ENCODE measurements around the gene ACSS1.

The ACSS1 gene

GRCh38 chr20:25040438-25040831, 17.5 kb downstream of the ACSS1 start:
- TF ChIP-seq SIN3A (IDR thresholded peaks at IDR 0.05; ENCODE audit: borderline replicate concordance, insufficient read depth, low read length) = no peak
- no peak for TF ChIP-seq REST (IDR thresholded peaks at IDR 0.05; ENCODE audit: insufficient read depth in 1 of 2, low read depth in 2 of 2, low read length in 2 of 2)
- TF ChIP-seq TAF1 (IDR thresholded peaks at IDR 0.05; ENCODE audit: borderline replicate concordance, insufficient read depth, low read length) = no peak
- TF ChIP-seq POLR2AphosphoS5 (IDR thresholded peaks at IDR 0.05; ENCODE audit: low read depth, low read length) = no peak
- TF ChIP-seq FOXP2 (optimal IDR thresholded peaks at IDR 0.05; ENCODE audit: borderline replicate concordance, extremely low read depth, extremely low read length, insufficient read depth) = no peak

DNA sequence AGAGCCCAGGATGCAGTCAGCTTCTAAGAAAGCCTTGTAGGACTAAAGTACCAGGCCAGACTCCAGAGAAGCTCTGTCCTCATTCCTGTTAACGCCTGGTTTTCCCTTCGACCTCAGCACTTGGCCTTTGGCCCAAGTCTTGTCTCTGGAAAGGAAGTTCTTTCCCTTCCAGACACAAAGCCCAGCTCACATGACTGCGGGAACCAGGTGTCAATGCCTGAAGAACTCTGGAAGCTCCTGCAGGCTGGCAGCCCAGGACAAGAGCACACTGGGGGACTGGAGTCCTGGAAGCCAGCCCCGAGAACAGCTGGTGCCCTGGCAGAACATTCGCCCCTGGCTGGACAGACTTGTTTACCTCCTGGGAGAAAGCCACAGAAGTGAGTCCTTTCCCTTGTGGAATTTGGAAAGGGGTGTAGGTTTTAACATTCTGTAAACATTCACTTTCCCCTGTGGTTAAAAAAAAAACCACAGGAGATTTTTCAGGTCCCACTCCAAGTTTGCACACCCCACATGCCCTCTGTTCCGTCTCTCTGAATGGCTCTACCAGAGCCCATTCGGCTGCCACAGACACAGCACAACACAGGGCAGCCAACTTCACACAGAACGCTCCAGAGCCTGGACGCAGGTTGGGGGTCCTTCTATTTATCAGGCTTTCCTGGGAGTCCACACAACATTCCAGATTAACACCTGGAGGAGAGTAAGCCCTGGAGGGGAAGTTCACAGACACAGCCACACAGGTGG, 18.1 kb downstream of the ACSS1 start:
- TF ChIP-seq REST (IDR thresholded peaks at IDR 0.05; ENCODE audit: insufficient read depth in 1 of 2, low read depth in 2 of 2, low read length in 2 of 2) = no peak
- TF ChIP-seq TAF1 (IDR thresholded peaks at IDR 0.05; ENCODE audit: borderline replicate concordance, insufficient read depth, low read length) = no peak
- no peak for TF ChIP-seq FOXP2 (optimal IDR thresholded peaks at IDR 0.05; ENCODE audit: borderline replicate concordance, extremely low read depth, extremely low read length, insufficient read depth)
- TF ChIP-seq SIN3A (IDR thresholded peaks at IDR 0.05; ENCODE audit: borderline replicate concordance, insufficient read depth, low read length) = no peak
- no peak for TF ChIP-seq POLR2AphosphoS5 (IDR thresholded peaks at IDR 0.05; ENCODE audit: low read depth, low read length)

GRCh38 chr20:25038591-25039015, 19.3 kb downstream of the ACSS1 start:
- TF ChIP-seq TAF1 (IDR thresholded peaks at IDR 0.05; ENCODE audit: borderline replicate concordance, insufficient read depth, low read length) (no peak), FOXP2 (optimal IDR thresholded peaks at IDR 0.05; ENCODE audit: borderline replicate concordance, extremely low read depth, extremely low read length, insufficient read depth) (no peak), SIN3A (IDR thresholded peaks at IDR 0.05; ENCODE audit: borderline replicate concordance, insufficient read depth, low read length) (no peak), POLR2AphosphoS5 (IDR thresholded peaks at IDR 0.05; ENCODE audit: low read depth, low read length) (no peak), REST (IDR thresholded peaks at IDR 0.05; ENCODE audit: insufficient read depth in 1 of 2, low read depth in 2 of 2, low read length in 2 of 2) (no peak)

GRCh38 chr20:25038103-25038410, 19.9 kb downstream of the ACSS1 start:
- TF ChIP-seq TAF1 (IDR thresholded peaks at IDR 0.05; ENCODE audit: borderline replicate concordance, insufficient read depth, low read length) (no peak), FOXP2 (optimal IDR thresholded peaks at IDR 0.05; ENCODE audit: borderline replicate concordance, extremely low read depth, extremely low read length, insufficient read depth) (no peak), REST (IDR thresholded peaks at IDR 0.05; ENCODE audit: insufficient read depth in 1 of 2, low read depth in 2 of 2, low read length in 2 of 2) (no peak), SIN3A (IDR thresholded peaks at IDR 0.05; ENCODE audit: borderline replicate concordance, insufficient read depth, low read length) (no peak), POLR2AphosphoS5 (IDR thresholded peaks at IDR 0.05; ENCODE audit: low read depth, low read length) (no peak)

All from PFSK-1 (cell line).